Measurements from ENCODE around the gene DAGLA. TPM values are rescaled to one million over a fixed set of nuclear protein-coding genes. Genes with fewer than 3 reads are reported as not detected.

The DAGLA gene
- total and polyA plus RNA-seq, 2 donors (not counting 3 experiments of a cell fraction or from before 2014, with no cell fraction given): 2.5 to 4.7 TPM

GRCh38 chr11:61704838-61705237 lies 24.6 kb downstream of the DAGLA start:
- ChIA-PET CTCF (interaction anchor here (1.9 kb wide), 1 partner anchor 29 kb away, joined by 12 read pairs; no protein-coding TSS in a partner anchor), POLR2A (no interaction called here)
- Histone ChIP-seq H4K20me1 (replicated peaks; ENCODE audit: control insufficient read depth, extremely low read depth, insufficient read depth, low read length) (no peaks in the 10 kb centered on the region), H3K27ac (ENCODE audit: insufficient read depth, low read depth, low read length) (no peak overlapping the region), H3K4me1 (ENCODE audit: control insufficient read depth, extremely low read depth, insufficient read depth, low read length) (no peaks in the 10 kb centered on the region), H2AFZ (ENCODE audit: low read depth, low read length) (no peak overlapping the region), H3K4me2 (ENCODE audit: insufficient read depth, low read length) (no peak overlapping the region), H3K27me3 (ENCODE audit: control insufficient read depth in 2 of 2, insufficient read depth in 2 of 2, low read length in 2 of 2) (no peaks in the 10 kb centered on the region), H3K9me1 (replicated peaks; ENCODE audit: control insufficient read depth, extremely low read depth, insufficient read depth, low read length) (no peaks in the 10 kb centered on the region), H3K79me2 (ENCODE audit: control insufficient read depth, insufficient read depth, low read length) (no peaks in the 10 kb centered on the region), H3K36me3 (ENCODE audit: control insufficient read depth in 2 of 2, extremely low read depth in 1 of 2, insufficient read depth in 2 of 2, low read length in 2 of 2) (no peaks in the 10 kb centered on the region), H3K9ac (replicated peaks; ENCODE audit: extremely low read depth, insufficient read depth, low read length) (no peak overlapping the region), H3K9me3 (replicated peaks; ENCODE audit: control insufficient read depth, insufficient read depth, low read length) (no peaks in the 10 kb centered on the region), H3K4me3 (replicated peaks in 1 of 3; ENCODE audit: insufficient read depth in 1 of 3, low read depth in 1 of 3, low read length in 3 of 3) (no peak overlapping the region)
- DNase-seq (ENCODE audit: low read depth, low spot score) (no peak), FAIRE-seq (no peak)
- intact Hi-C loops (cut with micrococcal nuclease) (no loop called here), dilution Hi-C loops (cut with MboI; ENCODE audit: extremely low pct_ligation_motif_present, low sequenced_read_pairs) (no loop called here)
- no peak for TF ChIP-seq CTCF (IDR thresholded peaks at IDR 0.05; ENCODE audit: extremely low read depth in 1 of 2, insufficient read depth in 1 of 2, low read depth in 1 of 2, low read length in 2 of 2)
- no peak for TF ChIP-seq MAX (IDR thresholded peaks at IDR 0.05; ENCODE audit: insufficient read depth, insufficient read length)
- no peak for TF ChIP-seq JUN (IDR thresholded peaks at IDR 0.05; ENCODE audit: borderline replicate concordance, insufficient read depth, insufficient read length, low read depth)
- no peak for TF ChIP-seq EZH2 (IDR thresholded peaks at IDR 0.05; ENCODE audit: borderline replicate concordance, low read depth, low read length, severe bottlenecking)
- TF ChIP-seq GATA2 (IDR thresholded peaks at IDR 0.05; ENCODE audit: insufficient read depth, insufficient read length, low read depth, low read length): no peak
- TF ChIP-seq POLR2A (IDR thresholded peaks at IDR 0.05; ENCODE audit: low read depth, low read length): no peak
- no peak for TF ChIP-seq MYC (IDR thresholded peaks at IDR 0.05; ENCODE audit: low read depth, low read length)
- no peak for TF ChIP-seq POLR2AphosphoS5 (IDR thresholded peaks at IDR 0.05; ENCODE audit: insufficient read depth, low read depth, low read length)
- TF ChIP-seq FOS (IDR thresholded peaks at IDR 0.05; ENCODE audit: borderline replicate concordance, insufficient read depth, low read length): no peak
- no TSS peak for BruUV-seq (replicated peaks)

Measured in endothelial cell of umbilical vein (primary cell).